ENCODE measurements around the gene UBN1.

Gene UBN1

GRCh38 chr16:4846901-4847773 is at the start of gene UBN1, which contains the start of gene GLYR1:
Gene UBN1 (plus strand): TSS chr16:4847481. CDS start chr16:4852918, 5,437 bp downstream.
Gene GLYR1 (minus strand): TSS chr16:4847288. CDS start chr16:4847265, 23 bp downstream.
- peak; percentile 95 for DNase-seq

GRCh38 chr16:4797805-4798252 is 49.5 kb upstream of the UBN1 start:
- no peak for DNase-seq

- DNase-seq = no peak
Observed at GRCh38 chr16:4798456-4798855, 48.8 kb upstream of the UBN1 start.

- DNase-seq = no peak
Observed at GRCh38 chr16:4799171-4799855, 48.0 kb upstream of the UBN1 start.

- DNase-seq = no peak
Observed at GRCh38 chr16:4800290-4801041, 46.8 kb upstream of the UBN1 start.

GRCh38 chr16:4801051-4801961 is 46.0 kb upstream of the UBN1 start:
- no peak for DNase-seq

GRCh38 chr16:4801962-4802658 is 45.2 kb upstream of the UBN1 start, which contains the start of gene ROGDI:
Gene ROGDI (minus strand): TSS chr16:4802633. CDS start chr16:4802571, 62 bp downstream.
- peak; percentile 47 for DNase-seq

GRCh38 chr16:4802659-4803287 is 44.5 kb upstream of the UBN1 start:
- DNase-seq = peak; percentile 89

GRCh38 chr16:4803401-4803844 is 43.9 kb upstream of the UBN1 start:
- no peak for DNase-seq

- DNase-seq = no peak
Observed at GRCh38 chr16:4803898-4804762, 43.2 kb upstream of the UBN1 start.

- no peak for DNase-seq
Observed at GRCh38 chr16:4805231-4805630, 42.0 kb upstream of the UBN1 start.

- no peak for DNase-seq
Observed at GRCh38 chr16:4806280-4806679, 41.0 kb upstream of the UBN1 start.

- DNase-seq = no peak
Observed at GRCh38 chr16:4811242-4811641, 36.0 kb upstream of the UBN1 start.

- no peak for DNase-seq
Observed at GRCh38 chr16:4811773-4812172, 35.5 kb upstream of the UBN1 start.

GRCh38 chr16:4813251-4814003 is 33.9 kb upstream of the UBN1 start:
- no peak for DNase-seq

GRCh38 chr16:4814046-4814445 is 33.2 kb upstream of the UBN1 start:
- DNase-seq = no peak

- no peak for DNase-seq
Observed at GRCh38 chr16:4814542-4815173, 32.6 kb upstream of the UBN1 start.

GRCh38 chr16:4820652-4821051 is 26.6 kb upstream of the UBN1 start:
- DNase-seq = no peak
